GM23248 (cell line): ENCODE measurements around the gene TMEM131L.

Experiments
- EZH2 ChIP-seq: fragments of 200-600 bp; sonication (generic); IDR thresholded peaks from 2 replicates; pipeline ENCODE4 v1.6.1; 2018; ENCODE audit warnings: antibody characterized with exemption, mild to moderate bottlenecking; ENCODE audit not compliant: insufficient read depth, poor library complexity, severe bottlenecking
- EZH2phosphoT487 ChIP-seq: fragments of 200-600 bp; sonication (generic); IDR thresholded peaks from 2 replicates; pipeline ENCODE4 v1.6.1; 2018; ENCODE audit warnings: antibody characterized with exemption, moderate library complexity, mild to moderate bottlenecking, low read depth; ENCODE audit not compliant: insufficient read depth

GRCh38 chr4:153610623-153611376, 144.6 kb downstream of the TMEM131L start:
- TF ChIP-seq EZH2 (no peak), EZH2phosphoT487 (no peak)
